Activated T-helper 17 cell treated with anti-CD3 and anti-CD28 coated beads, Interleukin-2, amount 50 U/mL, for 72 hours (primary cell): Measurements from ENCODE around the gene IL22. TPM values are rescaled to one million over a fixed set of nuclear protein-coding genes. Genes with fewer than 3 reads are reported as not detected.
A peak's percentile ranks its signal among the peaks of the same experiment; 100 is the strongest.
"Not testable (repeated sequence)": the region's sequence is repeated elsewhere in the genome, so short reads cannot be mapped to it uniquely, and the experiment has no call there.

Experiments used
- ATAC-seq: fragments of 150-1000 bp; cut with Tn5 transposase; replicated peaks from 2 replicates; pipeline ENCODE4 v1.10.0; 2021; ENCODE audit warnings: mild to moderate bottlenecking, moderate library complexity
- H3K27ac Mint-ChIP-seq: one replicate; pipeline ENCODE4 v1.8.0; 2022; ENCODE audit warnings: mixed read lengths
- H3K27me3 Mint-ChIP-seq: one replicate; pipeline ENCODE4 v1.8.0; 2022; ENCODE audit warnings: mixed read lengths
- H3K36me3 Mint-ChIP-seq: one replicate; pipeline ENCODE4 v1.8.0; 2022; ENCODE audit warnings: low read depth, mild to moderate bottlenecking, mixed read lengths
- H3K4me1 Mint-ChIP-seq: one replicate; pipeline ENCODE4 v1.8.0; 2022; ENCODE audit warnings: mixed read lengths
- H3K4me3 Mint-ChIP-seq: one replicate; pipeline ENCODE4 v1.8.0; 2022; ENCODE audit warnings: mild to moderate bottlenecking, mixed read lengths
- H3K9me3 Mint-ChIP-seq: one replicate; pipeline ENCODE4 v1.8.0; 2022; ENCODE audit warnings: mixed read lengths
- total RNA-seq, 2 donors: library from RNA; stranded (reverse); gene quantifications; one replicate each; pipeline ENCODE4 v1.2.3, GENCODE V29; 2022

Gene IL22
- total RNA-seq, 2 donors from 2014 or later = 52.3 to 253 TPM

- peak; percentile 76 for ATAC-seq
- H3K27ac Mint-ChIP-seq = no peak overlapping the region
- no peak overlapping the region for H3K4me3 Mint-ChIP-seq
- H3K4me1 Mint-ChIP-seq = peaks cover 21% of the 10 kb centered on the region
- no peaks in the 10 kb centered on the region for H3K9me3 Mint-ChIP-seq
- H3K27me3 Mint-ChIP-seq = no peaks in the 10 kb centered on the region
- no peaks in the 10 kb centered on the region for H3K36me3 Mint-ChIP-seq
Observed at GRCh38 chr12:68231229-68231628, 22.2 kb downstream of the IL22 start.

GRCh38 chr12:68229956-68230355, 23.4 kb downstream of the IL22 start:
- Mint-ChIP-seq H3K36me3 (no peaks in the 10 kb centered on the region), H3K27me3 (no peaks in the 10 kb centered on the region), H3K4me1 (peaks cover 28% of the 10 kb centered on the region), H3K27ac (no peak overlapping the region), H3K9me3 (no peaks in the 10 kb centered on the region), H3K4me3 (no peak overlapping the region)
- ATAC-seq = no peak

GRCh38 chr12:68227356-68227755, 26.0 kb downstream of the IL22 start:
- Mint-ChIP-seq H3K4me3 (no peak overlapping the region), H3K27me3 (no peaks in the 10 kb centered on the region), H3K36me3 (peaks cover 10% of the 10 kb centered on the region), H3K4me1 (peaks cover 30% of the 10 kb centered on the region), H3K27ac (no peak overlapping the region), H3K9me3 (no peaks in the 10 kb centered on the region)
- ATAC-seq = no peak

GRCh38 chr12:68225576-68226476, 27.6 kb downstream of the IL22 start, which contains the start of gene IL26:
Gene IL26, minus strand, starts transcription at chr12:68225810. Its CDS starts 54 bp downstream, at chr12:68225756.
- Mint-ChIP-seq H3K27me3 (no peaks in the 10 kb centered on the region), H3K4me1 (peaks cover 23% of the 10 kb centered on the region), H3K4me3 (peak within 1 kb of the TSS; percentile 65), H3K9me3 (no peaks in the 10 kb centered on the region), H3K36me3 (peaks cover 10% of the 10 kb centered on the region), H3K27ac (peak within 1 kb of the TSS; percentile 81)
- ATAC-seq = peak; percentile 93

GRCh38 chr12:68224613-68225285, 28.7 kb downstream of the IL22 start:
- peak overlapping the region; percentile 75 for H3K27ac Mint-ChIP-seq
- peaks cover 10% of the 10 kb centered on the region for H3K36me3 Mint-ChIP-seq
- peaks cover 22% of the 10 kb centered on the region for H3K4me1 Mint-ChIP-seq
- peak overlapping the region; percentile 65 for H3K4me3 Mint-ChIP-seq
- H3K27me3 Mint-ChIP-seq = no peaks in the 10 kb centered on the region
- no peaks in the 10 kb centered on the region for H3K9me3 Mint-ChIP-seq
- ATAC-seq = no peak

GRCh38 chr12:68223067-68223747, 30.2 kb downstream of the IL22 start:
- H3K4me3 Mint-ChIP-seq = peak overlapping the region; percentile 65
- H3K36me3 Mint-ChIP-seq = peaks cover 10% of the 10 kb centered on the region
- ATAC-seq = peak; percentile 84
- H3K4me1 Mint-ChIP-seq = peaks cover 22% of the 10 kb centered on the region
- peak overlapping the region; percentile 75 for H3K27ac Mint-ChIP-seq
- no peaks in the 10 kb centered on the region for H3K9me3 Mint-ChIP-seq
- H3K27me3 Mint-ChIP-seq = no peaks in the 10 kb centered on the region

- ATAC-seq = no peak
- H3K9me3 Mint-ChIP-seq = no peaks in the 10 kb centered on the region
- H3K4me3 Mint-ChIP-seq = peak overlapping the region; percentile 65
- H3K27me3 Mint-ChIP-seq = no peaks in the 10 kb centered on the region
- peaks cover 22% of the 10 kb centered on the region for H3K4me1 Mint-ChIP-seq
- peaks cover 10% of the 10 kb centered on the region for H3K36me3 Mint-ChIP-seq
- no peak overlapping the region for H3K27ac Mint-ChIP-seq
Observed at GRCh38 chr12:68222326-68222725, 31.1 kb downstream of the IL22 start.

GRCh38 chr12:68221497-68221896, 31.9 kb downstream of the IL22 start:
- peaks cover 17% of the 10 kb centered on the region for H3K4me1 Mint-ChIP-seq
- H3K27ac Mint-ChIP-seq = no peak overlapping the region
- no peak for ATAC-seq
- no peaks in the 10 kb centered on the region for H3K27me3 Mint-ChIP-seq
- no peaks in the 10 kb centered on the region for H3K9me3 Mint-ChIP-seq
- peak overlapping the region; percentile 20 for H3K4me3 Mint-ChIP-seq
- H3K36me3 Mint-ChIP-seq = peaks cover 10% of the 10 kb centered on the region

- H3K4me1 Mint-ChIP-seq = peaks cover 4% of the 10 kb centered on the region
- H3K9me3 Mint-ChIP-seq = no peaks in the 10 kb centered on the region
- no peak for ATAC-seq
- no peak overlapping the region for H3K4me3 Mint-ChIP-seq
- H3K27ac Mint-ChIP-seq = no peak overlapping the region
- no peaks in the 10 kb centered on the region for H3K36me3 Mint-ChIP-seq
- H3K27me3 Mint-ChIP-seq = peaks cover 5% of the 10 kb centered on the region
Observed at GRCh38 chr12:68210875-68211274, 42.5 kb downstream of the IL22 start.

- not testable (repeated sequence) for H3K27ac Mint-ChIP-seq, H3K27me3 Mint-ChIP-seq, H3K4me1 Mint-ChIP-seq, H3K4me3 Mint-ChIP-seq, H3K9me3 Mint-ChIP-seq, H3K36me3 Mint-ChIP-seq, ATAC-seq
Observed at GRCh38 chr12:68209048-68209728, 44.2 kb downstream of the IL22 start.

- H3K27me3 Mint-ChIP-seq = no peaks in the 10 kb centered on the region
- no peaks in the 10 kb centered on the region for H3K36me3 Mint-ChIP-seq
- H3K9me3 Mint-ChIP-seq = no peaks in the 10 kb centered on the region
- no peak overlapping the region for H3K4me3 Mint-ChIP-seq
- no peak overlapping the region for H3K27ac Mint-ChIP-seq
- ATAC-seq = no peak
- peaks cover 13% of the 10 kb centered on the region for H3K4me1 Mint-ChIP-seq
Observed at GRCh38 chr12:68207276-68207675, 46.1 kb downstream of the IL22 start.

GRCh38 chr12:68206446-68206845, 47.0 kb downstream of the IL22 start:
- no peaks in the 10 kb centered on the region for H3K27me3 Mint-ChIP-seq
- no peak overlapping the region for H3K27ac Mint-ChIP-seq
- H3K9me3 Mint-ChIP-seq = no peaks in the 10 kb centered on the region
- H3K4me1 Mint-ChIP-seq = peaks cover 13% of the 10 kb centered on the region
- ATAC-seq = no peak
- no peaks in the 10 kb centered on the region for H3K36me3 Mint-ChIP-seq
- H3K4me3 Mint-ChIP-seq = no peak overlapping the region

GRCh38 chr12:68203460-68203875, 49.9 kb downstream of the IL22 start:
- H3K4me1 Mint-ChIP-seq = peaks cover 28% of the 10 kb centered on the region
- no peaks in the 10 kb centered on the region for H3K9me3 Mint-ChIP-seq
- peak overlapping the region; percentile 5 for H3K4me3 Mint-ChIP-seq
- H3K27ac Mint-ChIP-seq = no peak overlapping the region
- H3K27me3 Mint-ChIP-seq = no peaks in the 10 kb centered on the region
- H3K36me3 Mint-ChIP-seq = no peaks in the 10 kb centered on the region
- ATAC-seq = peak; percentile 60

GRCh38 chr12:68200854-68201253, 52.5 kb downstream of the IL22 start:
- Mint-ChIP-seq H3K4me1 (peaks cover 30% of the 10 kb centered on the region), H3K36me3 (no peaks in the 10 kb centered on the region), H3K27me3 (no peaks in the 10 kb centered on the region), H3K9me3 (no peaks in the 10 kb centered on the region), H3K4me3 (peak overlapping the region; percentile 4), H3K27ac (no peak overlapping the region)
- peak; percentile 49 for ATAC-seq
